WTC11 (cell line): Measurements from ENCODE around the gene KCNT2. TPM values are rescaled to one million over a fixed set of nuclear protein-coding genes. Genes with fewer than 3 reads are reported as not detected.

Experiments
- ATAC-seq: fragments of 200-7000 bp; cut with Tn5 transposase; 2 replicates; pipeline ENCODE4 v1.10.0; 2021; ENCODE audit warnings: mild to moderate bottlenecking, moderate library complexity
- CTCF ChIA-PET: fragments of 300-600 bp; sonication (Branson Sonifier 250); formaldehyde crosslinking; loops from one replicate; lab custom pipeline; 2021; ENCODE audit warnings: antibody characterized with exemption; lab: Charles Lee
- POLR2A ChIA-PET: fragments of 350-600 bp; sonication (Branson Sonifier 250); formaldehyde crosslinking; loops from one replicate; lab custom pipeline; 2021; ENCODE audit warnings: antibody characterized with exemption; lab: Charles Lee
- DNase-seq: peaks from one replicate; pipeline ENCODE4 v3.0.0; 2021; ENCODE audit warnings: low spot score
- H3K27ac Mint-ChIP-seq: 2 replicates; pipeline ENCODE4 v1.8.0; 2021; ENCODE audit warnings: mixed read lengths
- H3K27me3 Mint-ChIP-seq: 2 replicates; pipeline ENCODE4 v1.8.0; 2021; ENCODE audit warnings: low read depth, mild to moderate bottlenecking, moderate library complexity, mixed read lengths
- H3K36me3 Mint-ChIP-seq: 2 replicates; pipeline ENCODE4 v1.8.0; 2021; ENCODE audit warnings: mixed read lengths
- H3K4me1 Mint-ChIP-seq: 2 replicates; pipeline ENCODE4 v1.8.0; 2022; ENCODE audit warnings: mixed read lengths
- H3K4me3 Mint-ChIP-seq: 2 replicates; pipeline ENCODE4 v1.8.0; 2021; ENCODE audit warnings: mild to moderate bottlenecking, moderate library complexity, mixed read lengths
- H3K9me3 Mint-ChIP-seq: 2 replicates; pipeline ENCODE4 v1.8.0; 2021; ENCODE audit warnings: mixed read lengths
- CBFB ChIP-seq: sonication (generic); formaldehyde crosslinking; IDR thresholded peaks from 2 replicates; pipeline ENCODE4 v1.8.1; 2022; ENCODE audit warnings: mild to moderate bottlenecking, low read depth, missing genetic modification reagents
- CREB1 ChIP-seq: sonication (generic); formaldehyde crosslinking; IDR thresholded peaks from 2 replicates; pipeline ENCODE4 v1.8.0; 2023; ENCODE audit warnings: mild to moderate bottlenecking, missing genetic modification reagents
- GABPB1 ChIP-seq: sonication (generic); formaldehyde crosslinking; IDR thresholded peaks from 2 replicates; pipeline ENCODE4 v1.8.1; 2023; ENCODE audit warnings: mild to moderate bottlenecking, missing genetic modification reagents
- JAZF1 ChIP-seq: fragments of 250-450 bp; sonication (Bioruptor Pico); IDR thresholded peaks from 2 replicates; pipeline ENCODE4 v1.9.0; 2021; ENCODE audit warnings: moderate library complexity, mild to moderate bottlenecking, inconsistent platforms
- JUN ChIP-seq: sonication (generic); formaldehyde crosslinking; IDR thresholded peaks from 2 replicates; pipeline ENCODE4 v1.8.0; 2023; ENCODE audit warnings: mild to moderate bottlenecking, missing genetic modification reagents
- KAT7 ChIP-seq: sonication (generic); formaldehyde crosslinking; IDR thresholded peaks from 2 replicates; pipeline ENCODE4 v1.8.1; 2023; ENCODE audit warnings: missing genetic modification reagents, mild to moderate bottlenecking, borderline replicate concordance
- PRRX2 ChIP-seq: fragments of 250-450 bp; sonication (Bioruptor Pico); IDR thresholded peaks from 2 replicates; pipeline ENCODE4 v1.8.0; 2021; ENCODE audit warnings: mild to moderate bottlenecking
- ZNF219 ChIP-seq: sonication (generic); formaldehyde crosslinking; IDR thresholded peaks from 2 replicates; pipeline ENCODE4 v1.8.0; 2023; ENCODE audit warnings: missing genetic modification reagents, mild to moderate bottlenecking, borderline replicate concordance
- total RNA-seq: library from RNA; stranded (reverse); gene quantifications from 3 replicates; pipeline ENCODE4 v1.2.3, GENCODE V29; 2021
- TF ChIP-seq, protein P1 (sequence below): fragments of 250-450 bp; sonication (Bioruptor Pico); IDR thresholded peaks from 2 replicates; pipeline ENCODE4 v1.9.0; 2021; ENCODE audit warnings: mild to moderate bottlenecking, borderline replicate concordance
- TF ChIP-seq, protein P2 (sequence below): fragments of 250-450 bp; sonication (Bioruptor Pico); IDR thresholded peaks from 2 replicates; pipeline ENCODE4 v1.9.0; 2021; ENCODE audit warnings: mild to moderate bottlenecking
- TF ChIP-seq, protein P3 (sequence below): sonication (generic); formaldehyde crosslinking; IDR thresholded peaks from 2 replicates; pipeline ENCODE4 v1.8.1; 2022; ENCODE audit warnings: mild to moderate bottlenecking, moderate library complexity, missing genetic modification reagents
- TF ChIP-seq, protein P4 (sequence below): sonication (generic); formaldehyde crosslinking; IDR thresholded peaks from 2 replicates; pipeline ENCODE4 v1.8.1; 2022; ENCODE audit warnings: low read depth, missing genetic modification reagents, borderline replicate concordance
- TF ChIP-seq, protein P5 (sequence below): fragments of 250-450 bp; sonication (Bioruptor Pico); IDR thresholded peaks from 2 replicates; pipeline ENCODE4 v1.9.0; 2021; ENCODE audit warnings: mild to moderate bottlenecking
- TF ChIP-seq, protein P6 (sequence below): fragments of 250-450 bp; sonication (Bioruptor Pico); IDR thresholded peaks from 2 replicates; pipeline ENCODE4 v1.8.0; 2021; ENCODE audit warnings: mild to moderate bottlenecking

KCNT2 gene
- total RNA-seq, 1 experiment from 2014 or later: 11.6 TPM

DNA sequence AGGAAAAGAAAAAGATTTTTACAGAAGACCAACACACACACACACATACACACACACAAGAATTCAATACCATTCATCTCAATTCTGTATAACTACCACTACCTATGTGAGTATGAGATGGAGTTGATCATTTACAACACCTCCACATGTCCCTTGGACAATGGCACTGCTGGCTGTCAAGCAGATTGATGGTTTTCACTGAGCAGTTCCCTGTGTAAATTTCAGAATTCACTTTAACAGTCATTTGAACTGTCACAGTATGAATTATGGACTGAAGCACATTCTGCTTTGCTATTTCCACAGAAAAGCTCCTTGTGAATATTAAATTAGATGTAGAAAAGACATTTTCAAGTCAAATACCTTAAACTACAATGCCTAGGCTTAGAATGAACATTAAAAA lies 14.3 kb downstream of the KCNT2 start (continued):
- TF ChIP-seq, protein P1, sequence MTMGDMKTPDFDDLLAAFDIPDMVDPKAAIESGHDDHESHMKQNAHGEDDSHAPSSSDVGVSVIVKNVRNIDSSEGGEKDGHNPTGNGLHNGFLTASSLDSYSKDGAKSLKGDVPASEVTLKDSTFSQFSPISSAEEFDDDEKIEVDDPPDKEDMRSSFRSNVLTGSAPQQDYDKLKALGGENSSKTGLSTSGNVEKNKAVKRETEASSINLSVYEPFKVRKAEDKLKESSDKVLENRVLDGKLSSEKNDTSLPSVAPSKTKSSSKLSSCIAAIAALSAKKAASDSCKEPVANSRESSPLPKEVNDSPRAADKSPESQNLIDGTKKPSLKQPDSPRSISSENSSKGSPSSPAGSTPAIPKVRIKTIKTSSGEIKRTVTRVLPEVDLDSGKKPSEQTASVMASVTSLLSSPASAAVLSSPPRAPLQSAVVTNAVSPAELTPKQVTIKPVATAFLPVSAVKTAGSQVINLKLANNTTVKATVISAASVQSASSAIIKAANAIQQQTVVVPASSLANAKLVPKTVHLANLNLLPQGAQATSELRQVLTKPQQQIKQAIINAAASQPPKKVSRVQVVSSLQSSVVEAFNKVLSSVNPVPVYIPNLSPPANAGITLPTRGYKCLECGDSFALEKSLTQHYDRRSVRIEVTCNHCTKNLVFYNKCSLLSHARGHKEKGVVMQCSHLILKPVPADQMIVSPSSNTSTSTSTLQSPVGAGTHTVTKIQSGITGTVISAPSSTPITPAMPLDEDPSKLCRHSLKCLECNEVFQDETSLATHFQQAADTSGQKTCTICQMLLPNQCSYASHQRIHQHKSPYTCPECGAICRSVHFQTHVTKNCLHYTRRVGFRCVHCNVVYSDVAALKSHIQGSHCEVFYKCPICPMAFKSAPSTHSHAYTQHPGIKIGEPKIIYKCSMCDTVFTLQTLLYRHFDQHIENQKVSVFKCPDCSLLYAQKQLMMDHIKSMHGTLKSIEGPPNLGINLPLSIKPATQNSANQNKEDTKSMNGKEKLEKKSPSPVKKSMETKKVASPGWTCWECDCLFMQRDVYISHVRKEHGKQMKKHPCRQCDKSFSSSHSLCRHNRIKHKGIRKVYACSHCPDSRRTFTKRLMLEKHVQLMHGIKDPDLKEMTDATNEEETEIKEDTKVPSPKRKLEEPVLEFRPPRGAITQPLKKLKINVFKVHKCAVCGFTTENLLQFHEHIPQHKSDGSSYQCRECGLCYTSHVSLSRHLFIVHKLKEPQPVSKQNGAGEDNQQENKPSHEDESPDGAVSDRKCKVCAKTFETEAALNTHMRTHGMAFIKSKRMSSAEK (CRISPR knock-in tag): no peak
- TF ChIP-seq JAZF1 (CRISPR knock-in tag): no peak

DNA sequence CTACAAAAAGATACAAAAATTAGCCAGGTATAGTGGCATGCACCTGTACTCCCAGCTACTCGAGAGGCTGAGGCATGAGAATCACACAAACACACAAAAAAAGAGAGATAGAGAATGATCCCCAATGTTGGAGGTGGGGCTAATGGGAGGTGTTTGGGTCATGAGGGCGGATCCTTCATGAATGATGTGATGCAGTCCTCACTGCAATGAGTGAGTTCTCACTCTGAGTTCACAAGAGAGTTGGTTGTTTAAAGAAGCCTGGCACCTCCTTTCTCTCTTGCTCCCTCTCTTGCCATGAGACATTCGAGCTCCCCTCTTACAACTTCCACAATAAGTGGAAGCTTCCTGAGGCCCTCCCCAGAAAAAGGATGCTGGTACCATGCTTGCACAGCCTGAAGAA lies 17.3 kb downstream of the KCNT2 start:
- H3K4me1 Mint-ChIP-seq: peaks cover 30% of the 10 kb centered on the region
- ChIA-PET CTCF (interaction anchor here (0.5 kb wide), 1 partner anchor 15 kb away, joined by 3 read pairs; no protein-coding TSS in a partner anchor), POLR2A (interaction anchor here (1.4 kb wide), 1 partner anchor 18 kb away, joined by 4 read pairs; the partner anchor contains the start of gene KCNT2)
- TF ChIP-seq GABPB1 (CRISPR knock-in tag): no peak
- peak overlapping the region; percentile 58 for H3K27ac Mint-ChIP-seq
- DNase-seq (no peak), ATAC-seq (peak; percentile 74)
- no peak overlapping the region for H3K4me3 Mint-ChIP-seq
- H3K36me3 Mint-ChIP-seq: no peaks in the 10 kb centered on the region
- H3K27me3 Mint-ChIP-seq: no peaks in the 10 kb centered on the region
- H3K9me3 Mint-ChIP-seq: no peaks in the 10 kb centered on the region

DNA sequence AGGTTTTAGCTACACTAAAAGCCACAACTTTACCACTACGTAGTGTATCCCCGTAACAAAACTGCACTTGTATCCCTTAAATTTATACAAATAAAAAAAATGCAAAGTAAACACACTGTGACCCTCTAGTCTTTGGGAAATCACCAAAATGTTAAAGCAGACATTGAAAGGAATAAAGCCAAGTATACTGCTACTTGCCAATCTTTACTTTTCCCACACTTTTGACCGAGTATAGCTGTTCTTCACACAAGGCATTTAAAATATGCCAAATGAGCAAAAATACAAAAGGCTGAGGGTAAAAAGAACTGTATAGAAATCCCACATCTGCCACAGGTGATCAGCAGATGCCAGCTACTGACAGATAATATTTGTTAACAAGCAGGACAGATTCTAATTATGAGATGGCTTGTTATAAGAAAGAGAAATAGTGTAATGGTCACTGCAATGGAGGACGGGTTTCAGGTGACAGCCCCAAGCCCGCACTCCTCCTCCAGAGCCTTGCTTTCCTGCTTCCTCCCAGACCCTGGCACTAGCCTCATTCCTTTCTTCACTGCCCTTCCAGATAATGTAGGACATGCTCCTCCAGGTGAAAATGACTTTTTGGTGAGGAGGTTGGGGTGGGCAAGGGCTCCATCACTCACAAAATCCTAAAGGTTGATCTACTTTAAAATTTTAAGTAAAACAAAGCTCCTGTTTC lies 18.1 kb downstream of the KCNT2 start:
- Mint-ChIP-seq H3K36me3 (no peaks in the 10 kb centered on the region), H3K27ac (peak overlapping the region; percentile 48), H3K4me1 (peaks cover 30% of the 10 kb centered on the region), H3K9me3 (no peaks in the 10 kb centered on the region), H3K27me3 (no peaks in the 10 kb centered on the region), H3K4me3 (no peak overlapping the region)
- no peak for DNase-seq
- TF ChIP-seq, protein P2, sequence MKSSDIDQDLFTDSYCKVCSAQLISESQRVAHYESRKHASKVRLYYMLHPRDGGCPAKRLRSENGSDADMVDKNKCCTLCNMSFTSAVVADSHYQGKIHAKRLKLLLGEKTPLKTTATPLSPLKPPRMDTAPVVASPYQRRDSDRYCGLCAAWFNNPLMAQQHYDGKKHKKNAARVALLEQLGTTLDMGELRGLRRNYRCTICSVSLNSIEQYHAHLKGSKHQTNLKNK: no peak
- TF ChIP-seq, protein P3, sequence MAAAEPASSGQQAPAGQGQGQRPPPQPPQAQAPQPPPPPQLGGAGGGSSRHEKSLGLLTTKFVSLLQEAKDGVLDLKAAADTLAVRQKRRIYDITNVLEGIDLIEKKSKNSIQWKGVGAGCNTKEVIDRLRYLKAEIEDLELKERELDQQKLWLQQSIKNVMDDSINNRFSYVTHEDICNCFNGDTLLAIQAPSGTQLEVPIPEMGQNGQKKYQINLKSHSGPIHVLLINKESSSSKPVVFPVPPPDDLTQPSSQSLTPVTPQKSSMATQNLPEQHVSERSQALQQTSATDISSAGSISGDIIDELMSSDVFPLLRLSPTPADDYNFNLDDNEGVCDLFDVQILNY (CRISPR knock-in tag): no peak
- TF ChIP-seq, protein P4, sequence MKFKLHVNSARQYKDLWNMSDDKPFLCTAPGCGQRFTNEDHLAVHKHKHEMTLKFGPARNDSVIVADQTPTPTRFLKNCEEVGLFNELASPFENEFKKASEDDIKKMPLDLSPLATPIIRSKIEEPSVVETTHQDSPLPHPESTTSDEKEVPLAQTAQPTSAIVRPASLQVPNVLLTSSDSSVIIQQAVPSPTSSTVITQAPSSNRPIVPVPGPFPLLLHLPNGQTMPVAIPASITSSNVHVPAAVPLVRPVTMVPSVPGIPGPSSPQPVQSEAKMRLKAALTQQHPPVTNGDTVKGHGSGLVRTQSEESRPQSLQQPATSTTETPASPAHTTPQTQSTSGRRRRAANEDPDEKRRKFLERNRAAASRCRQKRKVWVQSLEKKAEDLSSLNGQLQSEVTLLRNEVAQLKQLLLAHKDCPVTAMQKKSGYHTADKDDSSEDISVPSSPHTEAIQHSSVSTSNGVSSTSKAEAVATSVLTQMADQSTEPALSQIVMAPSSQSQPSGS: no peak
- TF ChIP-seq ZNF219 (CRISPR knock-in tag): no peak
- no peak for TF ChIP-seq CREB1
- TF ChIP-seq JUN (CRISPR knock-in tag): no peak
- TF ChIP-seq, protein P5, sequence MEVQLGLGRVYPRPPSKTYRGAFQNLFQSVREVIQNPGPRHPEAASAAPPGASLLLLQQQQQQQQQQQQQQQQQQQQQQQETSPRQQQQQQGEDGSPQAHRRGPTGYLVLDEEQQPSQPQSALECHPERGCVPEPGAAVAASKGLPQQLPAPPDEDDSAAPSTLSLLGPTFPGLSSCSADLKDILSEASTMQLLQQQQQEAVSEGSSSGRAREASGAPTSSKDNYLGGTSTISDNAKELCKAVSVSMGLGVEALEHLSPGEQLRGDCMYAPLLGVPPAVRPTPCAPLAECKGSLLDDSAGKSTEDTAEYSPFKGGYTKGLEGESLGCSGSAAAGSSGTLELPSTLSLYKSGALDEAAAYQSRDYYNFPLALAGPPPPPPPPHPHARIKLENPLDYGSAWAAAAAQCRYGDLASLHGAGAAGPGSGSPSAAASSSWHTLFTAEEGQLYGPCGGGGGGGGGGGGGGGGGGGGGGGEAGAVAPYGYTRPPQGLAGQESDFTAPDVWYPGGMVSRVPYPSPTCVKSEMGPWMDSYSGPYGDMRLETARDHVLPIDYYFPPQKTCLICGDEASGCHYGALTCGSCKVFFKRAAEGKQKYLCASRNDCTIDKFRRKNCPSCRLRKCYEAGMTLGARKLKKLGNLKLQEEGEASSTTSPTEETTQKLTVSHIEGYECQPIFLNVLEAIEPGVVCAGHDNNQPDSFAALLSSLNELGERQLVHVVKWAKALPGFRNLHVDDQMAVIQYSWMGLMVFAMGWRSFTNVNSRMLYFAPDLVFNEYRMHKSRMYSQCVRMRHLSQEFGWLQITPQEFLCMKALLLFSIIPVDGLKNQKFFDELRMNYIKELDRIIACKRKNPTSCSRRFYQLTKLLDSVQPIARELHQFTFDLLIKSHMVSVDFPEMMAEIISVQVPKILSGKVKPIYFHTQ: no peak
- TF ChIP-seq, protein P6, sequence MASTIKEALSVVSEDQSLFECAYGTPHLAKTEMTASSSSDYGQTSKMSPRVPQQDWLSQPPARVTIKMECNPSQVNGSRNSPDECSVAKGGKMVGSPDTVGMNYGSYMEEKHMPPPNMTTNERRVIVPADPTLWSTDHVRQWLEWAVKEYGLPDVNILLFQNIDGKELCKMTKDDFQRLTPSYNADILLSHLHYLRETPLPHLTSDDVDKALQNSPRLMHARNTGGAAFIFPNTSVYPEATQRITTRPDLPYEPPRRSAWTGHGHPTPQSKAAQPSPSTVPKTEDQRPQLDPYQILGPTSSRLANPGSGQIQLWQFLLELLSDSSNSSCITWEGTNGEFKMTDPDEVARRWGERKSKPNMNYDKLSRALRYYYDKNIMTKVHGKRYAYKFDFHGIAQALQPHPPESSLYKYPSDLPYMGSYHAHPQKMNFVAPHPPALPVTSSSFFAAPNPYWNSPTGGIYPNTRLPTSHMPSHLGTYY (CRISPR knock-in tag): no peak
- TF ChIP-seq CBFB: no peak
- no peak for TF ChIP-seq PRRX2 (CRISPR knock-in tag)
- TF ChIP-seq KAT7 (CRISPR knock-in tag): no peak
- ChIA-PET POLR2A (interaction anchor here (1.4 kb wide), 1 partner anchor 19 kb away, joined by 4 read pairs; the partner anchor contains the start of gene KCNT2), CTCF (interaction anchor here (0.6 kb wide), 1 partner anchor 473 kb away, joined by 3 read pairs; no protein-coding TSS in a partner anchor)
- ATAC-seq: peak; percentile 77
